ENCODE results near the gene CHRNA1. TPM values are rescaled to one million over a fixed set of nuclear protein-coding genes. Genes with fewer than 3 reads are reported as not detected.

CHRNA1 gene
- total RNA-seq, 4 donors from 2014 or later = not detected

DNA sequence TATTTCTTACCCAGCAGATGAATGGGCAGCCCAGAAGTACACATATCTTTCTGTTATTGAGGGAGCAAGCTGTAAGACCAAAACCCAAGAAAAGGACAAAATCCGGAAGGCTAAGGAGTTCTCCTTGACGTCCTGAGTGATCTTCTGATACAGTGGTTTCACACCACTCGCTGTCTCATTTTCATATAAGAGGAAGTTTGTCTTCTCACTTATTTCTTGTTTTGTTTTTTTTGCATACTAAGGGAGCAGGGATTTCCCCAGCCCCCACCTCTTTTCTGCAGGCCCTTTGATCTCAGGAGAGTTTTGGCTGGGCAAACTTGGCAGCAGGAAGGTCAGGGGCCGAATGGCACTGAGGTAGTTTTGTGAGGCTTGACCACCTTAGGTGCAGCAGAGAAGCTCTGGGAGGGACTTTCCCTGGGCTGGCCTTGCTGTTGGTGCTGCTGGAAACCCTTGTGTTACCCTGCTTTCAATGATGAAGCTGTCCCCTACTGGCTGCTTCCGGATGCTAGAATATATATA lies 13.3 kb downstream of the CHRNA1 start:
- TF ChIP-seq EP300 (IDR thresholded peaks at IDR 0.05) = no peak
- no peak for TF ChIP-seq POLR2A (IDR thresholded peaks at IDR 0.05)
- TF ChIP-seq POLR2AphosphoS5 (IDR thresholded peaks at IDR 0.05) = no peak
- TF ChIP-seq, protein P1, sequence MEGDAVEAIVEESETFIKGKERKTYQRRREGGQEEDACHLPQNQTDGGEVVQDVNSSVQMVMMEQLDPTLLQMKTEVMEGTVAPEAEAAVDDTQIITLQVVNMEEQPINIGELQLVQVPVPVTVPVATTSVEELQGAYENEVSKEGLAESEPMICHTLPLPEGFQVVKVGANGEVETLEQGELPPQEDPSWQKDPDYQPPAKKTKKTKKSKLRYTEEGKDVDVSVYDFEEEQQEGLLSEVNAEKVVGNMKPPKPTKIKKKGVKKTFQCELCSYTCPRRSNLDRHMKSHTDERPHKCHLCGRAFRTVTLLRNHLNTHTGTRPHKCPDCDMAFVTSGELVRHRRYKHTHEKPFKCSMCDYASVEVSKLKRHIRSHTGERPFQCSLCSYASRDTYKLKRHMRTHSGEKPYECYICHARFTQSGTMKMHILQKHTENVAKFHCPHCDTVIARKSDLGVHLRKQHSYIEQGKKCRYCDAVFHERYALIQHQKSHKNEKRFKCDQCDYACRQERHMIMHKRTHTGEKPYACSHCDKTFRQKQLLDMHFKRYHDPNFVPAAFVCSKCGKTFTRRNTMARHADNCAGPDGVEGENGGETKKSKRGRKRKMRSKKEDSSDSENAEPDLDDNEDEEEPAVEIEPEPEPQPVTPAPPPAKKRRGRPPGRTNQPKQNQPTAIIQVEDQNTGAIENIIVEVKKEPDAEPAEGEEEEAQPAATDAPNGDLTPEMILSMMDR (IDR thresholded peaks at IDR 0.05) = no peak
- Histone ChIP-seq H3K36me3 (no peaks in the 10 kb centered on the region), H3K27me3 (no peaks in the 10 kb centered on the region), H3K9me3 (no peaks in the 10 kb centered on the region), H3K27ac (no peak overlapping the region), H3K4me1 (no peaks in the 10 kb centered on the region), H3K4me3 (no peak overlapping the region)
- WGBS = 73% methylated on average over 5 of the region's 5 CpGs
- no peak for DNase-seq (ENCODE audit: low spot score in 2 of 2)

DNA sequence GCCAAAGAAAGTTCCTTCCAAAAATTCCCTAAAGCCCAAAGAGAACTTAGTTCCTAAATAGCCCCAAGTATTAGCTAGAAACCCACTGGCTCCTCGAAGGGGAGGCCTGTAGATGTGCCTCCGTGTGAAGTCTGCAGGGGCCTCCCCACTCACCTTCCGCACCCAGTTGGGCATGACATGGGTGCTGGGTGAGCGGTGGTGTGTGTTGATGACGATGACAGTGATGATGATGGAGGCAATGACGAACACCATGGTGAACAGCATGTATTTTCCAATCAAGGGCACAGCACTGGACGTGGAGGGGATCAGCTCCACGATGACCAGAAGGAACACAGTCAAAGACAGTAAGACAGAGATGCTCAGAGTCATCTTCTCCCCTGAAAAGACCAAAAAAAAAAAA lies 14.5 kb downstream of the CHRNA1 start:
- TF ChIP-seq POLR2AphosphoS5 (IDR thresholded peaks at IDR 0.05) (no peak), POLR2A (IDR thresholded peaks at IDR 0.05) (no peak), EP300 (IDR thresholded peaks at IDR 0.05) (no peak)
- TF ChIP-seq, protein P1 (IDR thresholded peaks at IDR 0.05) = no peak
- H3K4me3 ChIP-seq = no peak overlapping the region
- WGBS = 83% methylated on average over 8 of the region's 8 CpGs
- H3K36me3 ChIP-seq = no peaks in the 10 kb centered on the region
- no peaks in the 10 kb centered on the region for H3K27me3 ChIP-seq
- no peaks in the 10 kb centered on the region for H3K4me1 ChIP-seq
- no peak overlapping the region for H3K27ac ChIP-seq
- H3K9me3 ChIP-seq = no peaks in the 10 kb centered on the region
- no peak for DNase-seq (ENCODE audit: low spot score in 2 of 2)

DNA sequence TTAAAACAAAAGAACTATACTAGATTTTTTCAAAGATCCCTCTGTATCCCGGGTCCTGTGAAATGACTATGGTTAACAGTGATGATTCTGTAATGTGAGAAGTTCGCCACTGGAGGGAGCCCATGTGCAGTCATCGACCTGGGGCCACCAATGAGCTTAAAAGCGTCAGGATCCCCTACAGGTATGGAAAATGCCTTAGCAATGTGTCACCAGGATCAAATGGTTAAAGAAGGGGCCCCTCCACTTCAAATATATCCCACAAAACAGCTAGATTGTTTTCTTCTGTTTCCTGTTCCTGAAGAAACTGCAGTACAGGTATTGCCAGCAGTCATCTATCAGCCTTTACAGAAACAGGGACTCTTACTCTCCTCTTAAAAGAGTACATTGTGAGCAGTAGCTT lies 15.3 kb downstream of the CHRNA1 start:
- no peak for DNase-seq (ENCODE audit: low spot score in 2 of 2)
- 1% methylated on average over 4 of the region's 4 CpGs for WGBS
- no peaks in the 10 kb centered on the region for H3K27me3 ChIP-seq
- no peaks in the 10 kb centered on the region for H3K4me1 ChIP-seq
- no peaks in the 10 kb centered on the region for H3K36me3 ChIP-seq
- TF ChIP-seq EP300 (IDR thresholded peaks at IDR 0.05) (no peak), POLR2A (IDR thresholded peaks at IDR 0.05) (no peak)
- TF ChIP-seq, protein P1 (IDR thresholded peaks at IDR 0.05) = peak; percentile 34 to 78
- H3K4me3 ChIP-seq = no peak overlapping the region
- no peak overlapping the region for H3K27ac ChIP-seq
- H3K9me3 ChIP-seq = no peaks in the 10 kb centered on the region

DNA sequence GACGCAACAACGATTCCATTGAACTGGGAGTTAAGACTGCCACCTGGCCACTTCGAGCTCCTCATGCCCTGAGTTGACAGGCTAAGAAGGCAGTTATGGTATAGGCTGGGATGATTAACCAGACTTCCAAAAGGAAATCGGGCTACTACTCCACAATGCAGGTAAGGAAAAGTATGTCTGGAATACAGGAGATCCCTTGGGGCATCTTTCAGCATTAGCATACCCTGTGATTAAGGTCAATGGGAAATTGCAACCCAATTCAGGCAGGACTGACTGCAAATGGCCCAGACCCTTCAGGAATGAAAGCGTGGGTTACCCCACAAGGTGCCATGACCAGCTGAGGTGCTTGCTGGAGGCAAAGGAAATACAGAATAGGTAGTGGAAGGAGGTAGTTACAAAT lies 19.1 kb downstream of the CHRNA1 start:
- Histone ChIP-seq H3K4me3 (no peak overlapping the region), H3K4me1 (no peaks in the 10 kb centered on the region), H3K27me3 (no peaks in the 10 kb centered on the region), H3K27ac (no peak overlapping the region), H3K9me3 (no peaks in the 10 kb centered on the region), H3K36me3 (no peaks in the 10 kb centered on the region)
- DNase-seq (ENCODE audit: low spot score in 2 of 2) = no peak
- TF ChIP-seq, protein P1 (IDR thresholded peaks at IDR 0.05) = no peak
- TF ChIP-seq POLR2A (IDR thresholded peaks at IDR 0.05) = no peak
- no peak for TF ChIP-seq EP300 (IDR thresholded peaks at IDR 0.05)
- TF ChIP-seq POLR2AphosphoS5 (IDR thresholded peaks at IDR 0.05) = no peak
- 77% methylated on average over 5 of the region's 5 CpGs for WGBS

DNA sequence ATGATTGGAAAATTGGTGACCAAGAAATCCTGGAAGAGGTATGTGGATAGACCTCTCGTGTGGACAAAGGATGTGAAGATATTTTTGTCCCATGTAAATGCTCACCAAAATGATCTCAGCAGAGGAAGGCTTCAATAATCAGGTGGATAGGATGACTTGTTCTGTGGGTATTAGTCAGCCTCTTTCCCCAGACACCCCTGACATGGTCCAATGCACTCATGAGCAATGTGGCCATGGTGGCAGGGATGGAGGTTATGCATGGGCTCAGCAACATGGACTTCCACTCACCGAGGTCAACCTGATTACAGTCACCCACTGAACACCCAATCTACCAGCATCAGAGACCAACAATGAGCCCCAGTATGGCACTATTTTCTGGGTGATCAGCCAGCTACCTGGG lies 20.2 kb downstream of the CHRNA1 start:
- H3K27me3 ChIP-seq = no peaks in the 10 kb centered on the region
- DNase-seq (ENCODE audit: low spot score in 2 of 2) = no peak
- no peak overlapping the region for H3K4me3 ChIP-seq
- H3K9me3 ChIP-seq = no peaks in the 10 kb centered on the region
- TF ChIP-seq EP300 (IDR thresholded peaks at IDR 0.05) = no peak
- no peak for TF ChIP-seq POLR2A (IDR thresholded peaks at IDR 0.05)
- no peak for TF ChIP-seq POLR2AphosphoS5 (IDR thresholded peaks at IDR 0.05)
- TF ChIP-seq, protein P1 (IDR thresholded peaks at IDR 0.05) = no peak
- no peak overlapping the region for H3K27ac ChIP-seq
- H3K4me1 ChIP-seq = no peaks in the 10 kb centered on the region
- WGBS = 94% methylated on average over 2 of the region's 2 CpGs
- H3K36me3 ChIP-seq = no peaks in the 10 kb centered on the region
